Dedifferentiated amniotic fluid mesenchymal stem cell (primary cell): ENCODE results near the gene RGS6.

Experiments
- DNase-seq: peaks from one replicate; pipeline ENCODE4 v3.0.0-alpha.2; 2016; ENCODE audit errors: extremely low spot score

RGS6 gene

DNA sequence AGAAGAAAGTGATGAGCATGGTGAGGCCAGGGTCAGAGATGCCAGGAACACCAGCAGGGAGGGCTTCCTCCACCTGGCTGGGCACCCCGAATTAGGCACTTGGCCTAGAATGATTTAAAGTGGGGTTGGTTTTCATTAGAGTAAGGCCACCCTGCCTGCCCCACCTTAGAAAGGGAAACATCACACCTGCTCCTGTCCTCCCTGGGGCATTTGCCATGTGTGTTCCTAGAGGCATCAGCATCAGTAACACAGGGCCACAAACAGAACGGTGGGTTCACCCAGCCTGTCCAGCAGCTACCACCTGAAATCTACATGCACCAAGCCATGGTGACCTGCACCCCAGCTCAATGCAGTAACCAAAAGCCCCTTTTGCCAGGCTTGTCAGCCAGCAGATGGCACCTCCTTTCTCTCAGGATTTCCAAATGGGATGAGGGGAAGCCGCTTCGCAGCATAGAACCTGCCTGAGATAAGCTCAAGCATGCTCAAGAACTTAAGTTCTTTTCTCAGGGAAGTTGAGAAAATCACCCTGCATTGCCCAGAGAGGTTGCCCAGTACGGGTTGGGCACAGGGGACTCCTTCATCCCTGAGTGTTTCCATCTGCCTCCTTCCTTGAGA lies 622.9 kb downstream of the RGS6 start:
- no peak for DNase-seq

DNA sequence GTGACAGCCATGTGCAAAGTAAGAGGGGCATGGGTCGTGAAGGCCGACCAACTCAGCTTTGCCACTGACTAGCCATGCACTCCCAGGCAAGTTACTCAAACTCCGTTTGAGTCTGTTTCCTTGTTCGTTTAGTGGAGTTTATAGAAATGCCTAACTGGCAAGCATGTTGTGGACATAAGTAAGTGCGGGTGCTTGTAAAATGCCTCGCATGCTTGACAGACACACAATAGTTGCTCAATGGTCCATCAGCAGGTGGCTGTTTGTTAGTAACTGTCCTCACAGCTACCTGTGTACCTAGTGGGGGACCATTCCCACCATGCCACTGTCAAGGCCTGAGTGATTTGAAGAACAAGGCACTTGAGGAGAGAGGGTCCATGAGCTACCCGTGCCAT lies 623.4 kb downstream of the RGS6 start:
- no peak for DNase-seq

GRCh38 chr14:72557671-72558070 lies 625.4 kb downstream of the RGS6 start:
- DNase-seq: no peak

DNA sequence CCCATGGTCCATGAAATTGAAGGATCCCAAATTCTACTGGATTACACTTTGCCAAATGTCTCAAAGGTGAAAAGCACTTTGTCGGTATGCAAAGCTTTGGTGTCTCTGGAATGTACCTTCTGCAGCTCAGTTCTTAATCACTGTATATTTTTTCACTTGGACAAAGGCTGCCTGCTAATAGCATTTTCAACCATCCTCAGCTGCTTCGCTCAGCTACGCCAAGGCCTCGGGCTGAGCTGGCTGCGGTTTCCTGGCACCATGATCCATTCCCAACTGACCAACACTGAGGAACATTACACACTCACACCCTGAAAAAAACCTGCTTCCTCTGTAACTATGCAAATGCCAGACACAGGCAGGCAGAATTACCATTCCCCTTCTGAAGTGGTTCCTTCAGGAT lies 626.5 kb downstream of the RGS6 start:
- DNase-seq: no peak

DNA sequence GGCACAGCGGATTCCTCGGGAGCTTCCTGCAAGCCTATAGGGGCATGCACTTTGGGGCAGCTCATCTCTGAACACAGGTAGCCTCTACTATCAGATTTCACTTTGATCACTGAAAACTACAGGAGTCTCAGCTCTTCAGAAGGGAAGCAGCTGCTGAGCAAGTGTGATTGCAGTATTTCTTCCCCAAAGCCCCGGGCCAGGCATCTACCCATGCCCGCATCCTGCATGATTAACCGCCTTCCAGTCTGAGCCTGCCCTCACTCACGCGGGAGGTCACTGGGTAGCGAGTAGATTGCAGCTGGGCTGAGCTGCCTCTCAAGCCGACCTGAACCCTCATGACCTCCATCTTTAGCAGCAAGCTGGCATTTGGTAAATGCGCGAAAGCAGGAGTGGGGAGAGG lies 627.0 kb downstream of the RGS6 start:
- no peak for DNase-seq

GRCh38 chr14:72559669-72560255 lies 627.5 kb downstream of the RGS6 start:
- DNase-seq: no peak

GRCh38 chr14:72560331-72560730 lies 628.1 kb downstream of the RGS6 start:
- DNase-seq: no peak

DNA sequence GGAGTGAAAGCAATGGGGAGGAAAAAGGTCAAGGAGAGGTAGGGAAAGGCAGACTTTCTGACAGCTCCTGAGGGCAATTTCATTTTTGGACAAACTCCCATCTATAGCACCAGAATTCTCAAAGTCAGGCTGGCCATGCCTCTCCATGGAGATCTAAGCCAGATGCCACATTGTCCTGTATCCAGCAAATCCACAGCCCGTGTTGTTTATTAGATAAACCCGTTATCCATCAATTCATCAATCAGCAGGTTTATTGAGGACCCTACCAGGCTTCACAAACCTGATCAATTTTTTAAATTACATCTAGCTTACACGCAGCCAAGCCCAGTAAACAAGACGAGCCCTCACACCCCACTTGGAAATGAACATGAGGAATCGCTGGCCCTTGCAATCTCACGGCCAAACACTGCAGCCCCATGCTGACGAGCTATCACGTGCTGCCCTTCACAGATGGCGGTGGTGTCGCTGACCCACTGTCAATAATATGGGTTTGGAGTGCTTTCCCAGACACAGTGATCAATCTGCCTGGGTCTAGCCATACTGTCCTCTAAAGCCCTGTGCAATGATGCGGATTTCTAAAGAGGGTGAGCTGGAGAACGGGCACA lies 628.8 kb downstream of the RGS6 start:
- DNase-seq: no peak

DNA sequence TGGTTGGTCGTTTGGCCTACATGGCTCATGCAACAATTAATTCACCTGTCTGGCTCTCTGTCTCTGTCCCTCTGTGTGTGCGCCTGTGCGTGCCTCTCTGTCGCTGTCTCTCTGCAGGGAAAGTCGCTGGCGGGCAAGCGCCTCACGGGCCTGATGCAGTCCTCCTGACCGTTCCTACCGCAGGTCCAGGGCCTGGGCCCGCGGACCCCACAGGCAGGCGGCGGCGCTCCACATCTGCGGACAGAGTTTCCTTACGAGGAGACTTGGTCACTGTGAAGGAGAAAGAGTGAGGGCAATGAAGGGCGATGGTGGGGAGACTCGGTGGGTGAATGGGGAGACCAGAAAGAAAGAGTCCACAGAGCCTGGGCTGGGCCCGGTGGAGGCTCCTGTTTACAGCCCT lies 630.1 kb downstream of the RGS6 start:
- no peak for DNase-seq

DNA sequence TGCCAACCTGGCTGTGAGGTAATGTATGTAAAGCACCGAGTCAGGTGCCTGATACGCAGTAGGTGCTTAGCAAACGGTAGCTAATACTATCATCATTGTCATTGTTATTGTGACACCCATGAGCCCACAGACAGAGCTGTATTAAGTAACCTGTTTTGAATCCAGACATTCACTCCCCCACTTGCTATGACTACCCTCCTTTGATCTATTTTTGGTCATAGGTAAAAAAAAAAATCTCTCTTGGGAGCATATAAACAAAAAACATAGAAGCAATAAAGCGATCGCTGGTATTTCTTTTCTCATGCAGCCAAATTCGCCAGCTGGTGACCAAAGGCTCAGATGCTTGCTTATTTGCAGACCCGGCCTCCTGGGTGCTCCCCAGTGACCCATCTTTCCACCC lies 631.4 kb downstream of the RGS6 start:
- DNase-seq: no peak

GRCh38 chr14:72565149-72565559 lies 632.9 kb downstream of the RGS6 start:
- no peak for DNase-seq

DNA sequence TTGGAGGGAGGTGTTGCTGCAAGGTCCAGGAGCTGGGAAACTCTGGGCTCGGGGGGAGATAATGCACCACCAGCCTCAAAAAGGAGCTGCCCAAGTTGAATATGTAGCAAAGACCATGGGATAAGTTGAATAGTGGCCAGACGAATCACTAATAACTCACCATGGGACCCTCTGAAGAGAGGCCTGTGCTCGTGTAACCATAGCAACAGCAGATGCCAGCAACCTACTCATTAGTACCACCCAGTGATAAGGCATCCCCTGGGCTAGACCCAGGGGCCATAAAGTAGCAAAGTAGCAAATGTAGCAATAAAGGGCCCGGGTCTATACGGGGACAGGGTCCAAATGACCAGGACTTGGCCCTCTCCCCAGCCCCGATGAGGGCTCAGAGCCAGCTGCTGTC lies 633.7 kb downstream of the RGS6 start:
- no peak for DNase-seq

GRCh38 chr14:72567226-72567625 lies 635.0 kb downstream of the RGS6 start:
- DNase-seq: no peak

DNA sequence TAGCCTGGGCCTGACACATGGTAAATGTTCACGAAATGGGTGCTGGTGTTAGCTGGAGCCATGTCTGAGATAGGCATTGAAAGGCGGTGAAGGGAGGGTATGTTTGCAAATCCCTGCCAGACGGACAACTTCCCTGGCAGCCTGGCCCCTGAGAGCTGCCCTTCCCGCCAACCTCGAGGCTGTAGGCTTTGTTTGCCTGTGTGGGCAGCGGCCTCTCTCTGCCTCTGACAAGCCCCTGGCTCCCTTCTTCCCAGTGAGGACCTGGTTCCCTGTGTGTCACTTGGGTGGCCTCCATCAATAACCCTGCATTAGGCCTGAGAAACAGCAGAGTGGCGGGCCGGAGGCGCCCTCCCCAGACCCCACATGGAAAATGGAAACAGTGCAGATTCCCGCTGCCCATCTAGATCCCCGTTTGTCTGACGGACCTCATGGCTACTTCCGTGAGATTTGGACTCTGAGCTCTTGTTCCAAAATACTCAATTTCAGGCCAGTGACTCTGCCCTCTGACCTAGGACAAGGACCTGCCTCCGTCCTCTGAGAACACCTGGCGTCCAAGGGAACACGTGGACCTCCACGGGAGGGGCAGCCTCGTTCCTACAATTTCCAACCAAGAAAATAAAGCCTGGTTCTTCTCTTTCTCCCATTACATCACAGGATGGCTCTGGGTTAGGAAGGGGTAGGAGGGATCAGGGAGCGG lies 636.2 kb downstream of the RGS6 start:
- DNase-seq: no peak

GRCh38 chr14:72573725-72574417 lies 641.6 kb downstream of the RGS6 start:
- no peak for DNase-seq

DNA sequence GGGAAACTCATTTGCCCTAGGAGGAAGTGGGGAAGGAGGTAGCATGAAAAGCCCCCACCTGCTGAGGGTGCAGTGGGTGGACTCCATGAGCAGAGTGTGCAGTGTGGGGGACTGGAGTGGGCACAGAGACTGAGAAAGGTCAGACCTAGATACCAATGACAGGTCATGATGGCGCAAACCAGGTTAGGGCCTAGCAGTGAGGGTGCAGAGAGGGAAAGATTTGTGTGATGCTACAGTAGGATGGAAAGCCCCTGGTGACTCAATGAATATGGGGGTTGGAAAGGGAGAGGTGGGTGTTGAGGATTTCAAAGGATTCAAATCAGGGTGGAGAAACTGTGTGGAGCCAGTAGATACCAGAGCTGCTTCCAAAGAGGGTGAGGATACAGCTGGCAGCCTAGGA lies 642.5 kb downstream of the RGS6 start:
- no peak for DNase-seq

DNA sequence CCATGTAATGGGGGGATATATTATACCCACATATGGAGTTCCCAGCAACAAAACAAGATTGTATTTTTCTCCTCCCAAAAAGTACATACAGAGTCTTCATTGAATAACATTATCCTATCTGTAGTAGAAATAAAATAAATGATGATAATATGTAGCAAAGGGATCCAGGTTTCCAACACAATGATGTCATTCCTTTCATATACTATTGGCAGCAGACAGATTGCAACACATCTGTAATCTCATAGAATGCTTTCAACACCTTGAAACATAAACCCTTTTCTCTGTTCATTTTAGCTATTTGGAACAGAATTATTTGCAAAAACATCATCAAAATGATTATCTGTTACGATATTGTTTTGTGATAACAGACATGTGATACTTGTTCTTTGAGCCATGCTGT lies 644.0 kb downstream of the RGS6 start:
- DNase-seq: no peak

DNA sequence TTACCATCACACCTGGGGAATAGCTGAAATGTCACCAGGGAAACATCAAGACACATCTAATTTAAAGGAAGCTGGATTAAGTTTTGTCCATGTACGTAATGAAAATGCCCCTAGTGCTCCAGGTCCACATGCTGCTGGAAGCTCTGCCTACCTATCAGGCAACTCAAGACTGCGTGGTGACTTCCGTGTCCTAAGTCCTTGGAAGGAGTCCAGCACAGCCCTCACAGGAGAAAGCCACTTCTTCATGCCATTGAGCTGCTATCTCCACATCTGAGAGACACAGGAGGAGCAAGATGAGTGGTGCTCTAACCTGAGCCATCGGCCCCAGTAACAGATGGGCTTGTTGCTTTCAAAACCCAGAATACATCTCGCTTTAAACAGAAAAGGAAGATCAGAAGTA lies 645.3 kb downstream of the RGS6 start:
- no peak for DNase-seq

DNA sequence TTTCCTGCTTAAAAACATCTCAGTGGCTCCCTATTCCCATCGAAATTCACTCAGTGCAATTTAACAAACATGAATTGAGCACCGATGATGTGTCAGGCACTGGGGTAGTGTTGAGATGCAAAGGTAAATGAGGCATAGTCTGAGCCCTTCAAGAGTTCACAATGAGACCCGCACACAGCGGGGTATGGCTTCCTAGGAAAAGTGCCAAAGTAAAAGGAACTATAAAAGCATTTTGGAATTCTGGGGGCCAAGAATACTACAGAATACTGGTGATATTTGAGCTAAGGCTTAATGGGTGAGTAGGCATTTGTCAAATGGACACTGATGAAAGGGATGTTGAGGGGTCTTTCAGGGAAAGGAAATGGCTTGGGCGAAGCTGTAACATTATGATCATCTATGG lies 646.3 kb downstream of the RGS6 start:
- no peak for DNase-seq

DNA sequence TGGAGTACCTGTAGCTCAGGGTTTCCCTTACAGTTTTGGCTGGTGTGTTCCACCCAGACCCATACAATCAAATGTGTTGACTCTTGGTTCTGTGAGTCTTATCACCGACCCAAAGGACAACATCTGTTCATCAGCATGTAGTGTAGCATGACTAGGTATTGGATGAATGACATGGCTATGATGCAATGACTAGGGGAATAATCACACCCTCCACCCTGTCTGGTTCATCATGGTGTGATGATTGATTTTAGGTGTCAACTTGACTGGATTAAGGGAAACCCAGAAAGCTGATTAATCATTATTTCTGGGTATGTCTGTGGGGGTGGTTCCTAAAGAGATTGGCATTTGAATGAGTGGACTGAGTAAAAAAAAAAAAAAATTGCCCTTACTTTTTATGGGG lies 650.4 kb downstream of the RGS6 start:
- DNase-seq: no peak

- DNase-seq: no peak
Observed at GRCh38 chr14:72583316-72584272, 651.4 kb downstream of the RGS6 start.
